GM23338 (cell line): Measurements from ENCODE around the gene KCNS3. TPM values are rescaled to one million over a fixed set of nuclear protein-coding genes. Genes with fewer than 3 reads are reported as not detected.

Experiments
- ATAC-seq: fragments of 200-7000 bp; cut with Tn5 transposase; 3 replicates; pipeline ENCODE4 v1.9.1; 2020
- DNase-seq: peaks from one replicate; pipeline ENCODE4 v3.0.0-alpha.2; 2015; ENCODE audit warnings: low spot score
- H2AFZ ChIP-seq: fragments of 200-600 bp; sonication (generic); 2 replicates; pipeline ENCODE4 v1.8.0; 2016; ENCODE audit warnings: antibody characterized with exemption, mild to moderate bottlenecking, moderate library complexity
- H3F3A ChIP-seq: fragments of 200-600 bp; sonication (generic); replicated peaks from 2 replicates; pipeline ENCODE4 v1.8.0; 2017; ENCODE audit warnings: antibody characterized with exemption, mixed run types, low read depth
- H3K27ac ChIP-seq: fragments of 200-600 bp; sonication (generic); 2 replicates; pipeline ENCODE4 v1.6.1; 2016; ENCODE audit warnings: low read depth
- H3K27me3 ChIP-seq: fragments of 200-600 bp; sonication (generic); 2 replicates; pipeline ENCODE4 v1.8.0; 2016; ENCODE audit warnings: mild to moderate bottlenecking, mixed run types, moderate library complexity; ENCODE audit not compliant: insufficient read depth
- H3K36me3 ChIP-seq: fragments of 200-600 bp; sonication (generic); 2 replicates; pipeline ENCODE4 v1.8.0; 2016; ENCODE audit warnings: mild to moderate bottlenecking; ENCODE audit not compliant: insufficient read depth
- H3K4me1 ChIP-seq: fragments of 200-600 bp; sonication (generic); 2 replicates; pipeline ENCODE4 v1.8.0; 2016; ENCODE audit warnings: mild to moderate bottlenecking, moderate library complexity; ENCODE audit not compliant: insufficient read depth
- H3K4me2 ChIP-seq: fragments of 200-600 bp; sonication (generic); 2 replicates; pipeline ENCODE4 v1.7.1; 2017; ENCODE audit warnings: mixed run types
- H3K4me3 ChIP-seq: fragments of 200-600 bp; sonication (generic); 2 replicates; pipeline ENCODE4 v1.6.1; 2016; ENCODE audit warnings: mixed run types
- H3K79me2 ChIP-seq: fragments of 200-600 bp; sonication (generic); replicated peaks from 2 replicates; pipeline ENCODE4 v1.8.0; 2017; ENCODE audit warnings: mild to moderate bottlenecking; ENCODE audit not compliant: insufficient read depth
- H3K9me2 ChIP-seq: fragments of 200-600 bp; sonication (generic); 2 replicates; pipeline ENCODE4 v1.8.0; 2017; ENCODE audit not compliant: insufficient read depth
- H4K20me1 ChIP-seq: fragments of 200-600 bp; sonication (generic); replicated peaks from 2 replicates; pipeline ENCODE4 v1.8.0; 2017; ENCODE audit warnings: mild to moderate bottlenecking; ENCODE audit not compliant: insufficient read depth
- H3K27ac Mint-ChIP-seq: 2 replicates; pipeline ENCODE4 v1.8.0; 2020; ENCODE audit warnings: inconsistent platforms, mild to moderate bottlenecking, moderate library complexity, mixed read lengths
- H3K27me3 Mint-ChIP-seq: 3 replicates; pipeline ENCODE4 v1.8.0; 2022; ENCODE audit warnings: low read depth, mild to moderate bottlenecking, moderate library complexity, mixed read lengths, inconsistent platforms; ENCODE audit not compliant: insufficient read depth, poor library complexity
- H3K36me3 Mint-ChIP-seq: 3 replicates; pipeline ENCODE4 v1.8.0; 2021; ENCODE audit warnings: low read depth, mild to moderate bottlenecking, inconsistent platforms, moderate library complexity, mixed read lengths
- H3K4me1 Mint-ChIP-seq: 3 replicates; pipeline ENCODE4 v1.8.0; 2020; ENCODE audit warnings: mild to moderate bottlenecking, inconsistent platforms, mixed read lengths
- H3K4me3 Mint-ChIP-seq: 3 replicates; pipeline ENCODE4 v1.8.0; 2021; ENCODE audit warnings: moderate library complexity, mild to moderate bottlenecking, inconsistent platforms, mixed read lengths
- H3K9me3 Mint-ChIP-seq: 3 replicates; pipeline ENCODE4 v1.8.0; 2020; ENCODE audit warnings: moderate library complexity, mild to moderate bottlenecking, inconsistent platforms, mixed read lengths
- CREB1 ChIP-seq: fragments of 250-450 bp; sonication (Bioruptor Pico); IDR thresholded peaks from 2 replicates; pipeline ENCODE4 v1.5.0; 2020; ENCODE audit warnings: low read depth, mild to moderate bottlenecking, moderate library complexity
- EZH2 ChIP-seq: fragments of 200-600 bp; sonication (generic); IDR thresholded peaks from one replicate; pipeline ENCODE4 v1.8.0; 2017; ENCODE audit warnings: antibody characterized with exemption, mild to moderate bottlenecking, low read depth; ENCODE audit not compliant: unreplicated experiment
- EZH2phosphoT487 ChIP-seq: fragments of 200-600 bp; sonication (generic); IDR thresholded peaks from one replicate; pipeline ENCODE4 v1.8.1; 2018; ENCODE audit warnings: antibody characterized with exemption; ENCODE audit not compliant: unreplicated experiment
- JUNB ChIP-seq: IDR thresholded peaks from one replicate; pipeline ENCODE4 v1.6.1; 2016; ENCODE audit warnings: antibody characterized with exemption; ENCODE audit not compliant: unreplicated experiment
- NANOG ChIP-seq: IDR thresholded peaks from 2 replicates; pipeline ENCODE4 v1.6.1; 2016; ENCODE audit warnings: antibody characterized with exemption, borderline replicate concordance
- POLR2AphosphoS5 ChIP-seq: IDR thresholded peaks from 2 replicates; pipeline ENCODE4 v1.6.1; 2016; ENCODE audit warnings: antibody characterized with exemption, low read depth
- STAT1 ChIP-seq: IDR thresholded peaks from one replicate; pipeline ENCODE4 v1.6.1; 2016; ENCODE audit warnings: antibody characterized with exemption; ENCODE audit not compliant: unreplicated experiment
- ZNF114 ChIP-seq: fragments of 250-450 bp; sonication (Bioruptor Pico); IDR thresholded peaks from 2 replicates; pipeline ENCODE4 v1.5.0; 2020; ENCODE audit warnings: mild to moderate bottlenecking, moderate library complexity
- ZNF331 ChIP-seq: fragments of 250-450 bp; sonication (Bioruptor Pico); IDR thresholded peaks from 2 replicates; pipeline ENCODE4 v1.5.0; 2020; ENCODE audit warnings: low read depth, mild to moderate bottlenecking, moderate library complexity
- polyA plus RNA-seq: library from polyadenylated mRNA; unstranded; fragments of >200 nt; fragmentation: Nextera tagmentation; extraction: Ambion mirVana; gene quantifications from 2 replicates; pipeline ENCODE4 v1.2.1, GENCODE V29; 2016
- total RNA-seq: library from RNA; depleted of rRNA; stranded (reverse); fragments of >200 nt; shearing (Covaris generic); gene quantifications from 2 replicates; pipeline ENCODE4 v1.2.3, GENCODE V29; 2014
- TF ChIP-seq, protein P1 (sequence below): IDR thresholded peaks from one replicate; pipeline ENCODE4 v1.6.1; 2018; ENCODE audit warnings: antibody characterized with exemption; ENCODE audit not compliant: unreplicated experiment
- TF ChIP-seq, protein P2 (sequence below): fragments of 250-450 bp; sonication (Bioruptor Pico); IDR thresholded peaks from 2 replicates; pipeline ENCODE4 v1.5.0; 2020; ENCODE audit warnings: mild to moderate bottlenecking, moderate library complexity
- TF ChIP-seq, protein P3 (sequence below): IDR thresholded peaks from 2 replicates; pipeline ENCODE4 v1.6.1; 2016; ENCODE audit warnings: antibody characterized with exemption

The KCNS3 gene
- total and polyA plus RNA-seq, 2 experiments from 2014 or later: 23.2 to 80.0 TPM

DNA sequence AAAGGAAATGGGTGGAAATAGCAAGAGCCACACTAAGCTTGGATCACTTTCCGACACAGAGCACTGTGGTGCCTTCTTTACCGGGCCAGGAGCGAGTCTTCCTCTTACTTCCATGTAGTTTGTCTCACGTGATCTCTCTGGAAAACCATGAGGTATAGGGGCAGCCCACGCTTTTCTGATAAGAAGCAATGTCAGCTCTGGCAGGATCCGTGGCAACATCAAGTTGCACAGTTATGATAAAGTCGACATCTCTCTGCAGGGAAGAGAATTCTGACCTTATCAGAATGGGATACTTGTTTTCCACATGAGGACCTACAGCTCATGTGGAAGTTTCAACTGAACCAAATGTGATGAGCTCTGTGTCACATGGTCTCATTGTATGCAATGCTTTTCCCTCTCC, 32.7 kb upstream of the KCNS3 start:
- H3K27ac Mint-ChIP-seq: no peak overlapping the region
- Histone ChIP-seq H3K4me2 (no peak overlapping the region), H4K20me1 (no peaks in the 10 kb centered on the region), H3K79me2 (no peaks in the 10 kb centered on the region), H3K27ac (no peak overlapping the region), H3K9me2 (0 out of 2 replicates have a peak, but pooled peaks cover 3% of the 10 kb centered on the region), H3K4me3 (no peak overlapping the region), H3F3A (no peaks in the 10 kb centered on the region), H3K4me1 (no peaks in the 10 kb centered on the region), H3K27me3 (no peaks in the 10 kb centered on the region), H3K36me3 (no peaks in the 10 kb centered on the region), H2AFZ (no peak overlapping the region; the same call in 1 of the 2 replicates)
- peaks cover 1% of the 10 kb centered on the region for H3K27me3 Mint-ChIP-seq
- no peaks in the 10 kb centered on the region for H3K9me3 Mint-ChIP-seq
- no peak for DNase-seq
- H3K4me3 Mint-ChIP-seq: no peak overlapping the region
- TF ChIP-seq JUNB (no peak), EZH2phosphoT487 (no peak), CREB1 (no peak), NANOG (no peak)
- H3K36me3 Mint-ChIP-seq: no peaks in the 10 kb centered on the region
- 0 out of 3 replicates have a peak, but pooled peaks cover 3% of the 10 kb centered on the region for H3K4me1 Mint-ChIP-seq
- ATAC-seq: no peak

DNA sequence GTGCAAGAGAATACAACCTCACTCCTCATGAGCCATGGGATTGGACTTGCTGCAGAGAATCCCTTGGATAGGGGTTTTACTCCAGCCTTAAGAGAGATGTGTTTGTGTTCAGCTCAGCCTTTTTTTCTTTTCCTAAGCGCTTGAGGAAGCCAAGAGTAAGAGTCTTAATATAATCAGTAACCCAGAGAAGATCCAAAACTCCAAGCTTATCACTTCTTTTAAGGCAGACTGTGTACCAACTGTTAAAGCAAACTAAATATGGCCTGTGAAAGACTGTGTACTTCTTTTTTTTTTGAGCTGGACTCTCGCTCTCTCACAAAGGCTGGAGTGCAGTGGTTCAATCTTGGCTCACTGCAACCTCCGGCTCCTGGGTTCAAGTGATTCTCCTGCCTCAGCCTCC, 31.8 kb upstream of the KCNS3 start:
- Histone ChIP-seq H3K36me3 (no peaks in the 10 kb centered on the region), H3K4me2 (no peak overlapping the region), H3F3A (no peaks in the 10 kb centered on the region), H3K4me1 (no peaks in the 10 kb centered on the region), H3K27me3 (no peaks in the 10 kb centered on the region), H3K79me2 (no peaks in the 10 kb centered on the region), H3K4me3 (no peak overlapping the region), H3K27ac (no peak overlapping the region), H2AFZ (no peak overlapping the region), H3K9me2 (0 out of 2 replicates have a peak, but pooled peaks cover 3% of the 10 kb centered on the region), H4K20me1 (no peaks in the 10 kb centered on the region)
- Mint-ChIP-seq H3K36me3 (no peaks in the 10 kb centered on the region), H3K9me3 (no peaks in the 10 kb centered on the region), H3K4me1 (peaks cover 3% of the 10 kb centered on the region; the same call in 1 of the 3 replicates), H3K4me3 (no peak overlapping the region), H3K27me3 (peaks cover 1% of the 10 kb centered on the region), H3K27ac (no peak overlapping the region)
- DNase-seq (no peak), ATAC-seq (no peak)
- TF ChIP-seq NANOG: no peak
- no peak for TF ChIP-seq CREB1
- no peak for TF ChIP-seq POLR2AphosphoS5
- no peak for TF ChIP-seq JUNB
- TF ChIP-seq, protein P1, sequence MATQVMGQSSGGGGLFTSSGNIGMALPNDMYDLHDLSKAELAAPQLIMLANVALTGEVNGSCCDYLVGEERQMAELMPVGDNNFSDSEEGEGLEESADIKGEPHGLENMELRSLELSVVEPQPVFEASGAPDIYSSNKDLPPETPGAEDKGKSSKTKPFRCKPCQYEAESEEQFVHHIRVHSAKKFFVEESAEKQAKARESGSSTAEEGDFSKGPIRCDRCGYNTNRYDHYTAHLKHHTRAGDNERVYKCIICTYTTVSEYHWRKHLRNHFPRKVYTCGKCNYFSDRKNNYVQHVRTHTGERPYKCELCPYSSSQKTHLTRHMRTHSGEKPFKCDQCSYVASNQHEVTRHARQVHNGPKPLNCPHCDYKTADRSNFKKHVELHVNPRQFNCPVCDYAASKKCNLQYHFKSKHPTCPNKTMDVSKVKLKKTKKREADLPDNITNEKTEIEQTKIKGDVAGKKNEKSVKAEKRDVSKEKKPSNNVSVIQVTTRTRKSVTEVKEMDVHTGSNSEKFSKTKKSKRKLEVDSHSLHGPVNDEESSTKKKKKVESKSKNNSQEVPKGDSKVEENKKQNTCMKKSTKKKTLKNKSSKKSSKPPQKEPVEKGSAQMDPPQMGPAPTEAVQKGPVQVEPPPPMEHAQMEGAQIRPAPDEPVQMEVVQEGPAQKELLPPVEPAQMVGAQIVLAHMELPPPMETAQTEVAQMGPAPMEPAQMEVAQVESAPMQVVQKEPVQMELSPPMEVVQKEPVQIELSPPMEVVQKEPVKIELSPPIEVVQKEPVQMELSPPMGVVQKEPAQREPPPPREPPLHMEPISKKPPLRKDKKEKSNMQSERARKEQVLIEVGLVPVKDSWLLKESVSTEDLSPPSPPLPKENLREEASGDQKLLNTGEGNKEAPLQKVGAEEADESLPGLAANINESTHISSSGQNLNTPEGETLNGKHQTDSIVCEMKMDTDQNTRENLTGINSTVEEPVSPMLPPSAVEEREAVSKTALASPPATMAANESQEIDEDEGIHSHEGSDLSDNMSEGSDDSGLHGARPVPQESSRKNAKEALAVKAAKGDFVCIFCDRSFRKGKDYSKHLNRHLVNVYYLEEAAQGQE: no peak
- TF ChIP-seq, protein P2, sequence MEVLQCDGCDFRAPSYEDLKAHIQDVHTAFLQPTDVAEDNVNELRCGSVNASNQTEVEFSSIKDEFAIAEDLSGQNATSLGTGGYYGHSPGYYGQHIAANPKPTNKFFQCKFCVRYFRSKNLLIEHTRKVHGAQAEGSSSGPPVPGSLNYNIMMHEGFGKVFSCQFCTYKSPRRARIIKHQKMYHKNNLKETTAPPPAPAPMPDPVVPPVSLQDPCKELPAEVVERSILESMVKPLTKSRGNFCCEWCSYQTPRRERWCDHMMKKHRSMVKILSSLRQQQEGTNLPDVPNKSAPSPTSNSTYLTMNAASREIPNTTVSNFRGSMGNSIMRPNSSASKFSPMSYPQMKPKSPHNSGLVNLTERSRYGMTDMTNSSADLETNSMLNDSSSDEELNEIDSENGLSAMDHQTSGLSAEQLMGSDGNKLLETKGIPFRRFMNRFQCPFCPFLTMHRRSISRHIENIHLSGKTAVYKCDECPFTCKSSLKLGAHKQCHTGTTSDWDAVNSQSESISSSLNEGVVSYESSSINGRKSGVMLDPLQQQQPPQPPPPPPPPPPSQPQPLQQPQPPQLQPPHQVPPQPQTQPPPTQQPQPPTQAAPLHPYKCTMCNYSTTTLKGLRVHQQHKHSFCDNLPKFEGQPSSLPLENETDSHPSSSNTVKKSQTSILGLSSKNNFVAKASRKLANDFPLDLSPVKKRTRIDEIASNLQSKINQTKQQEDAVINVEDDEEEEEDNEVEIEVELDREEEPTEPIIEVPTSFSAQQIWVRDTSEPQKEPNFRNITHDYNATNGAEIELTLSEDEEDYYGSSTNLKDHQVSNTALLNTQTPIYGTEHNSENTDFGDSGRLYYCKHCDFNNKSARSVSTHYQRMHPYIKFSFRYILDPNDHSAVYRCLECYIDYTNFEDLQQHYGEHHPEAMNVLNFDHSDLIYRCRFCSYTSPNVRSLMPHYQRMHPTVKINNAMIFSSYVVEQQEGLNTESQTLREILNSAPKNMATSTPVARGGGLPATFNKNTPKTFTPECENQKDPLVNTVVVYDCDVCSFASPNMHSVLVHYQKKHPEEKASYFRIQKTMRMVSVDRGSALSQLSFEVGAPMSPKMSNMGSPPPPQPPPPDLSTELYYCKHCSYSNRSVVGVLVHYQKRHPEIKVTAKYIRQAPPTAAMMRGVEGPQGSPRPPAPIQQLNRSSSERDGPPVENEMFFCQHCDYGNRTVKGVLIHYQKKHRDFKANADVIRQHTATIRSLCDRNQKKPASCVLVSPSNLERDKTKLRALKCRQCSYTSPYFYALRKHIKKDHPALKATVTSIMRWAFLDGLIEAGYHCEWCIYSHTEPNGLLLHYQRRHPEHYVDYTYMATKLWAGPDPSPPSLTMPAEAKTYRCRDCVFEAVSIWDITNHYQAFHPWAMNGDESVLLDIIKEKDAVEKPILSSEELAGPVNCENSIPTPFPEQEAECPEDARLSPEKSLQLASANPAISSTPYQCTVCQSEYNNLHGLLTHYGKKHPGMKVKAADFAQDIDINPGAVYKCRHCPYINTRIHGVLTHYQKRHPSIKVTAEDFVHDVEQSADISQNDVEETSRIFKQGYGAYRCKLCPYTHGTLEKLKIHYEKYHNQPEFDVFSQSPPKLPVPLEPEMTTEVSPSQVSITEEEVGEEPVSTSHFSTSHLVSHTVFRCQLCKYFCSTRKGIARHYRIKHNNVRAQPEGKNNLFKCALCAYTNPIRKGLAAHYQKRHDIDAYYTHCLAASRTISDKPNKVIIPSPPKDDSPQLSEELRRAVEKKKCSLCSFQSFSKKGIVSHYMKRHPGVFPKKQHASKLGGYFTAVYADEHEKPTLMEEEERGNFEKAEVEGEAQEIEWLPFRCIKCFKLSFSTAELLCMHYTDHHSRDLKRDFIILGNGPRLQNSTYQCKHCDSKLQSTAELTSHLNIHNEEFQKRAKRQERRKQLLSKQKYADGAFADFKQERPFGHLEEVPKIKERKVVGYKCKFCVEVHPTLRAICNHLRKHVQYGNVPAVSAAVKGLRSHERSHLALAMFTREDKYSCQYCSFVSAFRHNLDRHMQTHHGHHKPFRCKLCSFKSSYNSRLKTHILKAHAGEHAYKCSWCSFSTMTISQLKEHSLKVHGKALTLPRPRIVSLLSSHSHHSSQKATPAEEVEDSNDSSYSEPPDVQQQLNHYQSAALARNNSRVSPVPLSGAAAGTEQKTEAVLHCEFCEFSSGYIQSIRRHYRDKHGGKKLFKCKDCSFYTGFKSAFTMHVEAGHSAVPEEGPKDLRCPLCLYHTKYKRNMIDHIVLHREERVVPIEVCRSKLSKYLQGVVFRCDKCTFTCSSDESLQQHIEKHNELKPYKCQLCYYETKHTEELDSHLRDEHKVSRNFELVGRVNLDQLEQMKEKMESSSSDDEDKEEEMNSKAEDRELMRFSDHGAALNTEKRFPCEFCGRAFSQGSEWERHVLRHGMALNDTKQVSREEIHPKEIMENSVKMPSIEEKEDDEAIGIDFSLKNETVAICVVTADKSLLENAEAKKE (CRISPR knock-in tag): no peak
- no peak for TF ChIP-seq EZH2phosphoT487
- no peak for TF ChIP-seq STAT1
- TF ChIP-seq, protein P3, sequence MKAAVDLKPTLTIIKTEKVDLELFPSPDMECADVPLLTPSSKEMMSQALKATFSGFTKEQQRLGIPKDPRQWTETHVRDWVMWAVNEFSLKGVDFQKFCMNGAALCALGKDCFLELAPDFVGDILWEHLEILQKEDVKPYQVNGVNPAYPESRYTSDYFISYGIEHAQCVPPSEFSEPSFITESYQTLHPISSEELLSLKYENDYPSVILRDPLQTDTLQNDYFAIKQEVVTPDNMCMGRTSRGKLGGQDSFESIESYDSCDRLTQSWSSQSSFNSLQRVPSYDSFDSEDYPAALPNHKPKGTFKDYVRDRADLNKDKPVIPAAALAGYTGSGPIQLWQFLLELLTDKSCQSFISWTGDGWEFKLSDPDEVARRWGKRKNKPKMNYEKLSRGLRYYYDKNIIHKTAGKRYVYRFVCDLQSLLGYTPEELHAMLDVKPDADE: no peak
- no peak for TF ChIP-seq EZH2
- TF ChIP-seq ZNF114 (CRISPR knock-in tag): no peak
- no peak for TF ChIP-seq ZNF331 (CRISPR knock-in tag)
